CD4-positive, alpha-beta T cell treated with Interferon alpha-2 for 1 hour (primary cell): ENCODE data around the gene DOCK3.
"Not testable (repeated sequence)": the region's sequence is repeated elsewhere in the genome, so short reads cannot be mapped to it uniquely, and the experiment has no call there.

Source experiments
- DNase-seq, 2 donors: peaks; one replicate each; pipeline ENCODE4 v3.0.0-alpha.2; 2020 to 2022

Gene DOCK3

GRCh38 chr3:50811893-50812292, 137.2 kb downstream of the DOCK3 start:
- DNase-seq, result no peak

GRCh38 chr3:50815844-50816243, 141.1 kb downstream of the DOCK3 start:
- no peak for DNase-seq

GRCh38 chr3:50816894-50817293, 142.2 kb downstream of the DOCK3 start:
- DNase-seq, result no peak

- no peak for DNase-seq
Measured at GRCh38 chr3:50817756-50818529, 143.2 kb downstream of the DOCK3 start.

- DNase-seq, result no peak
Measured at GRCh38 chr3:50819882-50820281, 145.2 kb downstream of the DOCK3 start.

GRCh38 chr3:50825841-50826240, 151.1 kb downstream of the DOCK3 start:
- no peak for DNase-seq

- DNase-seq, result no peak
Measured at GRCh38 chr3:50830451-50830850, 155.7 kb downstream of the DOCK3 start.

GRCh38 chr3:50831009-50831408, 156.3 kb downstream of the DOCK3 start:
- DNase-seq, result not testable (repeated sequence)

- no peak for DNase-seq
Measured at GRCh38 chr3:50840983-50841489, 166.3 kb downstream of the DOCK3 start.

- no peak for DNase-seq
Measured at GRCh38 chr3:50848308-50848707, 173.6 kb downstream of the DOCK3 start.

GRCh38 chr3:50850639-50851511, 176.1 kb downstream of the DOCK3 start:
- DNase-seq, result no peak

GRCh38 chr3:50853936-50854335, 179.2 kb downstream of the DOCK3 start:
- no peak for DNase-seq

GRCh38 chr3:50862221-50862620, 187.5 kb downstream of the DOCK3 start:
- DNase-seq, result no peak

- no peak for DNase-seq
Measured at GRCh38 chr3:50873376-50874157, 198.8 kb downstream of the DOCK3 start.

- DNase-seq, result not testable (repeated sequence)
Measured at GRCh38 chr3:50874876-50875275, 200.1 kb downstream of the DOCK3 start.

- no peak for DNase-seq
Measured at GRCh38 chr3:50876947-50877346, 202.2 kb downstream of the DOCK3 start.

- not testable (repeated sequence) for DNase-seq
Measured at GRCh38 chr3:50882733-50883132, 208.0 kb downstream of the DOCK3 start.

GRCh38 chr3:50883755-50884154, 209.0 kb downstream of the DOCK3 start:
- DNase-seq, result no peak

- DNase-seq, result no peak
Measured at GRCh38 chr3:50885070-50885850, 210.5 kb downstream of the DOCK3 start.

- DNase-seq, result no peak
Measured at GRCh38 chr3:50890688-50891344, 216.1 kb downstream of the DOCK3 start.

GRCh38 chr3:50901097-50901496, 226.4 kb downstream of the DOCK3 start:
- not testable (repeated sequence) for DNase-seq

- no peak for DNase-seq
Measured at GRCh38 chr3:50912746-50913145, 238.0 kb downstream of the DOCK3 start.
